T-helper 1 cell treated with Interleukin-12 subunit alpha and Interleukin-12 subunit beta and Interleukin-4 antibody, amounts not matched to agents 30 μg/mL and 1 μg/mL, for 36 hours (primary cell): ENCODE data around the gene IDH2.
"Not testable (repeated sequence)": the region's sequence is repeated elsewhere in the genome, so short reads cannot be mapped to it uniquely, and the experiment has no call there.

Experiments used
- H3K27ac Mint-ChIP-seq: one replicate; pipeline ENCODE4 v1.8.0; 2021; ENCODE audit warnings: mild to moderate bottlenecking, mixed read lengths
- H3K27me3 Mint-ChIP-seq: one replicate; pipeline ENCODE4 v1.8.0; 2021; ENCODE audit warnings: low read depth, mixed read lengths
- H3K36me3 Mint-ChIP-seq: one replicate; pipeline ENCODE4 v1.8.0; 2021; ENCODE audit warnings: low read depth, mixed read lengths
- H3K4me1 Mint-ChIP-seq: one replicate; pipeline ENCODE4 v1.8.0; 2021; ENCODE audit warnings: low read depth, mixed read lengths
- H3K4me3 Mint-ChIP-seq: one replicate; pipeline ENCODE4 v1.8.0; 2021; ENCODE audit warnings: mild to moderate bottlenecking, moderate library complexity, mixed read lengths
- H3K9me3 Mint-ChIP-seq: one replicate; pipeline ENCODE4 v1.8.0; 2021; ENCODE audit warnings: mixed read lengths

Gene IDH2

GRCh38 chr15:90130291-90130690 is 28.0 kb upstream of the IDH2 start:
- Mint-ChIP-seq H3K4me3 (no peak overlapping the region), H3K27me3 (peaks cover 30% of the 10 kb centered on the region), H3K4me1 (peaks cover 9% of the 10 kb centered on the region), H3K36me3 (no peaks in the 10 kb centered on the region), H3K9me3 (peaks cover 2% of the 10 kb centered on the region), H3K27ac (no peak overlapping the region)

DNA sequence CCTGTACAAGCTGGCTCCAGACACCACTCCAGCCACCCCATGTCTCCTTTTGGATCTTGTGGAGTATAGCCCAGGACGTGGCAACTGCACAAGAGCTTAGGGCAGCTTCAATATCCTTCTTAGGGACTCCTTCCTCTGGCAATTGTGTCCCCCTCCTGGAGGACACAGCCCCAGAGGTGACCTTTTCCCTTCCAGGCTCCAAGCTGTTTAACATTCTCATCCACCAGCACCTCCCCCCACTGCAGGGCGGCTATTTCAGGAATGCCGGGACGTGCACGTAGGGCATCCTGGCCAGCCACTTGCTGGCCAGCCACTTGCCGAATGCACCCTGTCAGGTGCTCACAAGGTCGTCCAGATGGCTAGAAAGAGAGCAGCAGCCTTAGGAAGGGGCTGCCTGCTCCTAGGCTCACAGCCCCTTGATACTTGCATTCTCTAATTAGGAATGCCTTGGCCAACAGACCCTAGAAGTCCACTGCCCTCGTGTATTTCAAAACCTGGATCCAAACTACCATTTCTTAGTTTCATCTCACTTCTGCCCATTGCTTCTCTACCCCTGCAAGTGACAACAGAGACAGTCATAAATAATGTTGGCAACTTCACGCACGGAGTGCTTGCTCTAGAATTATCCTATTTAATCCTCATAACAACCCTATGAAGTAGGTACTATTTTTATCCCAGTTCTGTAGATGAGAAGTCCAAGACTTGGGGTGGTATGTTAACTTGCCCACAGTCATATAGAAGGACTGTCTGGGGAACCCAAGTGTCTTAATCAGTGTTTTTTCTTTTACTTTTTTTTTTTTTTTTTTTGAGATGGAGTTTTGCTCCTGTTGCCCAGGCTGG is 24.5 kb upstream of the IDH2 start:
- no peak overlapping the region for H3K4me3 Mint-ChIP-seq
- peaks cover 12% of the 10 kb centered on the region for H3K27me3 Mint-ChIP-seq
- no peak overlapping the region for H3K27ac Mint-ChIP-seq
- H3K36me3 Mint-ChIP-seq, result no peaks in the 10 kb centered on the region
- H3K4me1 Mint-ChIP-seq, result peaks cover 9% of the 10 kb centered on the region
- H3K9me3 Mint-ChIP-seq, result peaks cover under 1% of the 10 kb centered on the region

DNA sequence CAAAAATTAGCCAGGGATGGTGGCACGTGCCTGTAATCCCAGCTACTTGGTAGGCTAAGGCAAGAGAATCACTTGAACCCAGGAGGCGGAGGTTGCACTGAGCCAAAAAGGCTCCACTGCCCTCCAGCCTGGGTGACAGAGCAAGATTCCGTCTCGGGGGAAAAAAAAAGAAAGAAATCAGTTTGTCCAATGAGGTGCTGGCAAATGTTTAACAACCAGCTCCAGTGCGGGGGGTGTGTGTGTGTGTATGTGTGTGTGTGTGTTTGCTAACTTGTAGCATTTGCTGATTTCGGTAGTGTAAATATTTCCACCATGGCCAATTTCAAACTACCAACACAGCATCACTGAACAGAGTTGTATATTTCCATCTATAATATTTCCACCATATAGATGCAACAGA is 23.8 kb upstream of the IDH2 start:
- no peak overlapping the region for H3K4me3 Mint-ChIP-seq
- H3K4me1 Mint-ChIP-seq, result peaks cover 9% of the 10 kb centered on the region
- H3K27ac Mint-ChIP-seq, result no peak overlapping the region
- peaks cover 14% of the 10 kb centered on the region for H3K27me3 Mint-ChIP-seq
- no peaks in the 10 kb centered on the region for H3K36me3 Mint-ChIP-seq
- H3K9me3 Mint-ChIP-seq, result no peaks in the 10 kb centered on the region

DNA sequence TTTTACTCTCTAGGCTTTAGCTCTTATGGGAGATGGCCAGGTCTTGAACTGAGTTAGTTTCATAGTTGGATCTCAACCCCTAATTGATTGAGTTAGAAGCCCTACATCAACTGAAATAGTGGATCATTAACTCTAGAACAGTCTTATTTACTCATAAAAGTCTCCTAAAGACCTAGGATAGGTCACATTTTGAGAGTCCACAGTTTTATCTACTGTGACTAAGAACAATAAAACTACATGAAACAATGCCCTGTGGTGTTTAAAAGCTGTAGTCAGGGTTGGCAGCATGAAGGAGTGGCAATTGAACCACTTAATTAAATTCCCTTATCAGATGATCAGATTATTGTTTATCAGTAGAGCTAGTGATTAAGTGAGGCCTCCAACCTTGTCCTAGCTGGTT is 22.2 kb upstream of the IDH2 start:
- no peak overlapping the region for H3K4me3 Mint-ChIP-seq
- no peaks in the 10 kb centered on the region for H3K9me3 Mint-ChIP-seq

GRCh38 chr15:90121086-90121485 is 18.8 kb upstream of the IDH2 start:
- H3K9me3 Mint-ChIP-seq, result peaks cover 7% of the 10 kb centered on the region
- no peaks in the 10 kb centered on the region for H3K36me3 Mint-ChIP-seq
- H3K4me3 Mint-ChIP-seq, result no peak overlapping the region
- peaks cover 7% of the 10 kb centered on the region for H3K4me1 Mint-ChIP-seq
- H3K27ac Mint-ChIP-seq, result no peak overlapping the region
- H3K27me3 Mint-ChIP-seq, result peaks cover 27% of the 10 kb centered on the region

More for the DNA sequence above, 22.2 kb upstream of the IDH2 start:
- Mint-ChIP-seq H3K36me3 (no peaks in the 10 kb centered on the region), H3K27me3 (peaks cover 26% of the 10 kb centered on the region), H3K4me1 (peaks cover 9% of the 10 kb centered on the region), H3K27ac (no peak overlapping the region)

DNA sequence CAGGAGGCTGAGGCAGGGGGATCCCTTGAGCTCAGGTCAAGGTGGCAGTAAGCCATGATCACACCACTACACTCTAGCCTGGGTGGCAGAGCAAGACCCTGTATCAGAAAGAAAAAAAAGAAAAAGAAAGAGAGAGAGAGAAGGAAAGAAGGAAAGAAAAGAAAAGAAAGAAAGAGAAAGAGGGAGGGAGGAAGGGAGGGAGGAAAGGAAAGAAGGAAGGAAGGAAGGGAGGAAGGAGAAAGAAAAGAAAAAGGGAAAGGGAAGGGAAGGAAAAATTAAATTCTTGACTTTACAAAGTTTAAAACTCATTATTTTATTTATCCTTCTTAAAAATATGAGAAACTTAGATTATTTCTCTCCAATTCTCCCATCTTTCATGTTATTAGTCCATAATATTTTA is 17.1 kb upstream of the IDH2 start:
- H3K27ac Mint-ChIP-seq, result no peak overlapping the region
- peaks cover 12% of the 10 kb centered on the region for H3K9me3 Mint-ChIP-seq
- no peak overlapping the region for H3K4me3 Mint-ChIP-seq
- H3K27me3 Mint-ChIP-seq, result peaks cover 28% of the 10 kb centered on the region
- H3K4me1 Mint-ChIP-seq, result no peaks in the 10 kb centered on the region
- H3K36me3 Mint-ChIP-seq, result peaks cover 4% of the 10 kb centered on the region

- Mint-ChIP-seq H3K9me3 (peaks cover 20% of the 10 kb centered on the region), H3K27me3 (peaks cover 24% of the 10 kb centered on the region), H3K36me3 (peaks cover 4% of the 10 kb centered on the region), H3K27ac (no peak overlapping the region), H3K4me3 (no peak overlapping the region), H3K4me1 (no peaks in the 10 kb centered on the region)
Measured at GRCh38 chr15:90115783-90116182, 13.5 kb upstream of the IDH2 start.

GRCh38 chr15:90114451-90114901 is 12.2 kb upstream of the IDH2 start:
- H3K36me3 Mint-ChIP-seq, result peaks cover 4% of the 10 kb centered on the region
- H3K27me3 Mint-ChIP-seq, result peaks cover 16% of the 10 kb centered on the region
- peaks cover 20% of the 10 kb centered on the region for H3K9me3 Mint-ChIP-seq
- no peak overlapping the region for H3K4me3 Mint-ChIP-seq
- no peak overlapping the region for H3K27ac Mint-ChIP-seq
- peaks cover 2% of the 10 kb centered on the region for H3K4me1 Mint-ChIP-seq

GRCh38 chr15:90113166-90113565 is 10.9 kb upstream of the IDH2 start:
- no peak overlapping the region for H3K27ac Mint-ChIP-seq
- no peak overlapping the region for H3K4me3 Mint-ChIP-seq
- peaks cover 4% of the 10 kb centered on the region for H3K36me3 Mint-ChIP-seq
- peaks cover 20% of the 10 kb centered on the region for H3K9me3 Mint-ChIP-seq
- H3K27me3 Mint-ChIP-seq, result peaks cover 10% of the 10 kb centered on the region
- H3K4me1 Mint-ChIP-seq, result peaks cover 2% of the 10 kb centered on the region

DNA sequence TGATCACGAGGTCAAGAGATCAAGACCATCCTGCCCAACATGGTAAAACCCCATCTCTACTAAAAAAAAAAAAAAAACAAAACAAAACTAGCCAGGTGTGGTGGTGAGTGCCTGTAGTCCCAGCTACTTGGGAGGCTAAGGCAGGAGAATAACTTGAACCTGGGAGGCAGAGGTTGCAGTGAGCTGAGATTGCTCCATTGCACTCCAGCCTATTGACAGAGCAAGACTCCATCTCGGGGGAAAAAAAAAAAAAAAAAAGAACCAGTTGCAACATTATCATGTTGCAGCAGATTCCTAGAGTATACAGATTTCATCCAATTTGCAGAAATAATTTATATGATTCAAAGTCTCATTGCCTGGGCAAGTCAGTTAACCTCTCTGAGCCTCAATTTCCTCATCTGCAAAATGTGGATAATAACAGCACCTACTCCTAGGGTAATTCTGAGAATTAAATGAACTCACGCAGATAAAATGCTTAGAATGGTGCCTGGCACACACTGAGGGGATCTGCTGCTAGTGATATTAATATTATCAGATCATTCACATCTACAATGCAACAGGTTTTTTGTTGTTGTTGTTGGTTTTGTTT is 7.0 kb upstream of the IDH2 start:
- not testable (repeated sequence) for H3K36me3 Mint-ChIP-seq, H3K4me1 Mint-ChIP-seq, H3K27ac Mint-ChIP-seq, H3K4me3 Mint-ChIP-seq, H3K9me3 Mint-ChIP-seq
- H3K27me3 Mint-ChIP-seq, result peaks cover 15% of the 10 kb centered on the region

- not testable (repeated sequence) for H3K27ac Mint-ChIP-seq, H3K9me3 Mint-ChIP-seq, H3K36me3 Mint-ChIP-seq, H3K4me1 Mint-ChIP-seq, H3K4me3 Mint-ChIP-seq
- H3K27me3 Mint-ChIP-seq, result peaks cover 15% of the 10 kb centered on the region
Measured at GRCh38 chr15:90108038-90108437, 5.8 kb upstream of the IDH2 start.

GRCh38 chr15:90106522-90107117 is 4.4 kb upstream of the IDH2 start:
- Mint-ChIP-seq H3K36me3 (no peaks in the 10 kb centered on the region), H3K27me3 (peaks cover 15% of the 10 kb centered on the region), H3K4me3 (no peak overlapping the region), H3K4me1 (peaks cover 5% of the 10 kb centered on the region), H3K27ac (no peak overlapping the region), H3K9me3 (no peaks in the 10 kb centered on the region)

- Mint-ChIP-seq H3K4me3 (no peak overlapping the region), H3K36me3 (peaks cover 3% of the 10 kb centered on the region), H3K27ac (no peak overlapping the region), H3K4me1 (peaks cover 10% of the 10 kb centered on the region), H3K27me3 (peaks cover 15% of the 10 kb centered on the region), H3K9me3 (no peaks in the 10 kb centered on the region)
Measured at GRCh38 chr15:90105521-90105920, 3.3 kb upstream of the IDH2 start.

DNA sequence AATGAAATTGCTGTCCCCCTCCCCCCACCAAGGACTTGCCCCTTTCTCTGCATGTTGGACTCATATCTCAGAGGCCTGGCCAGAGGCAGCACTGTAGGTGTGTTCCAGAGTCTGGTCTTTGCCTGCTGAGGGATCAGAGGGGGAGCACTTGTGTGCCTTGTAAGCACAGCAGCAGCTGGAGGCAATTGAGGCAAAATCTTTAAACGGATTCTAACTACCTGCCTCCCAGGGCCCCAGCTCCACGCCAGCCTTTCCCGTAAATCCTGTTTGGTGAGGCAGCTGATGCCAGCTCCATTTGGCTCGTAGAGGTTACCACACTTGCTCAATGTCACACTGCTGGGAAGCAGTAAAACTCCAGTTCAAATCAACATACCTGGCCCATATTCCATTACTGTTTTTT is 2.3 kb upstream of the IDH2 start:
- Mint-ChIP-seq H3K9me3 (no peaks in the 10 kb centered on the region), H3K4me3 (no peak overlapping the region), H3K4me1 (peaks cover 18% of the 10 kb centered on the region), H3K36me3 (peaks cover 6% of the 10 kb centered on the region), H3K27me3 (peaks cover 11% of the 10 kb centered on the region), H3K27ac (no peak overlapping the region)
